Fibroblast of the aortic adventitia (primary cell): Measurements from ENCODE around the gene RBM38. TPM values are rescaled to one million over a fixed set of nuclear protein-coding genes. Genes with fewer than 3 reads are reported as not detected.

Experiments
- DNase-seq: peaks from one replicate; pipeline ENCODE4 v3.0.0-alpha.2; 2010; ENCODE audit warnings: low read depth
- H3K4me3 ChIP-seq: 2 replicates; pipeline ENCODE4 v1.5.1; 2011; ENCODE audit warnings: low read depth, mild to moderate bottlenecking, control low read depth, low read length, moderate library complexity
- CTCF ChIP-seq: IDR thresholded peaks from 2 replicates; pipeline ENCODE4 v1.5.1; 2011; ENCODE audit warnings: mild to moderate bottlenecking, low read length, control low read depth, inconsistent platforms; ENCODE audit not compliant: insufficient read depth
- total RNA-seq: library from RNA; depleted of rRNA; stranded (reverse); fragments of >200 nt; gene quantifications from 2 replicates; pipeline ENCODE4 v1.2.3, GENCODE V29; 2012; ENCODE audit warnings: low replicate concordance

Gene RBM38
- total RNA-seq, 1 donor: 6.1 TPM

- DNase-seq: no peak
- no peak for TF ChIP-seq CTCF
- H3K4me3 ChIP-seq: no peak overlapping the region
Observed at GRCh38 chr20:57380081-57380750, 11.0 kb upstream of the RBM38 start.

- no peak overlapping the region for H3K4me3 ChIP-seq
- TF ChIP-seq CTCF: peak; percentile 95
- peak; percentile 79 for DNase-seq
Observed at GRCh38 chr20:57381596-57382503, 9.3 kb upstream of the RBM38 start.

GRCh38 chr20:57382516-57382915 is 8.7 kb upstream of the RBM38 start:
- DNase-seq: no peak
- H3K4me3 ChIP-seq: no peak overlapping the region
- no peak for TF ChIP-seq CTCF

GRCh38 chr20:57383447-57384347 is 7.5 kb upstream of the RBM38 start:
- no peak overlapping the region for H3K4me3 ChIP-seq
- TF ChIP-seq CTCF: no peak
- DNase-seq: no peak

GRCh38 chr20:57384486-57384885 is 6.7 kb upstream of the RBM38 start:
- H3K4me3 ChIP-seq: no peak overlapping the region
- no peak for DNase-seq
- TF ChIP-seq CTCF: no peak

GRCh38 chr20:57384953-57385761 is 6.0 kb upstream of the RBM38 start:
- DNase-seq: no peak

More at GRCh38 chr20:57384953-57385761, 6.0 kb upstream of the RBM38 start:
- no peak for TF ChIP-seq CTCF
- H3K4me3 ChIP-seq: no peak overlapping the region
